ENCODE data around the gene CSN1S1. TPM values are rescaled to one million over a fixed set of nuclear protein-coding genes. Genes with fewer than 3 reads are reported as not detected.

Gene CSN1S1
- total and polyA plus RNA-seq, 7 donors, result 0.20 TPM; not detected in 6

GRCh38 chr4:69995526-69996016 is 64.7 kb downstream of the CSN1S1 start, which contains the start of gene STATH:
Gene STATH, plus strand, starts transcription at chr4:69995966. Its CDS starts 2,472 bp downstream, at chr4:69998438.
- Histone ChIP-seq H3K36me3 (no peaks in the 10 kb centered on the region), H3K27ac (no peak within 1 kb of the TSS), H3K9me3 (no peaks in the 10 kb centered on the region), H3K4me1 (no peaks in the 10 kb centered on the region), H3K4me3 (no peak within 1 kb of the TSS), H3K27me3 (no peaks in the 10 kb centered on the region)
- TF ChIP-seq CTCF (IDR thresholded peaks at IDR 0.05), result no peak
- TF ChIP-seq EP300 (IDR thresholded peaks at IDR 0.05), result no peak
- no peak for TF ChIP-seq POLR2A (IDR thresholded peaks at IDR 0.05)
- no peak for TF ChIP-seq POLR2AphosphoS5 (IDR thresholded peaks at IDR 0.05)
- DNase-seq, result no peak
- intact Hi-C loops (cut with DNase I), result no loop called here
- WGBS, 2 donors, result 68 to 82% methylated on average over 3 of the region's 3 CpGs

Other genes starting within 250 kb of the CSN1S1 start
- gene SULT1B1, start 170.4 kb upstream of the CSN1S1 start, total RNA-seq, result 1 to 10 TPM in 1 of 4 donors, under 1 TPM in 3; 0.71 to 1.2 (median 0.83) TPM
- gene SULT1B1, start 170.4 kb upstream of the CSN1S1 start, polyA plus RNA-seq, result 10 to 100 TPM; 29.8 to 99.9 (median 68.5) TPM
- not detected for gene SULT1E1, start 70.9 kb upstream of the CSN1S1 start, total RNA-seq
- gene SULT1E1, start 70.9 kb upstream of the CSN1S1 start, polyA plus RNA-seq, result under 1 TPM in 1 of 3 donors, not detected in 2; 0.69 TPM
- gene CSN2, start 34.7 kb downstream of the CSN1S1 start, total RNA-seq, result 1 to 10 TPM in 1 of 4 donors, not detected in 3; 1.1 TPM
- gene CSN2, start 34.7 kb downstream of the CSN1S1 start, polyA plus RNA-seq, result under 1 TPM in 1 of 3 donors, not detected in 2; 0.25 TPM
- not detected for gene STATH, start 64.9 kb downstream of the CSN1S1 start, total RNA-seq
- gene STATH, start 64.9 kb downstream of the CSN1S1 start, polyA plus RNA-seq, result not detected
- gene HTN3, start 97.4 kb downstream of the CSN1S1 start, total RNA-seq, result not detected
- not detected for gene HTN3, start 97.4 kb downstream of the CSN1S1 start, polyA plus RNA-seq
- gene HTN1, start 119.4 kb downstream of the CSN1S1 start, total RNA-seq, result not detected
- not detected for gene HTN1, start 119.4 kb downstream of the CSN1S1 start, polyA plus RNA-seq
- not detected for gene PRR27, start 223.2 kb downstream of the CSN1S1 start, total RNA-seq
- gene PRR27, start 223.2 kb downstream of the CSN1S1 start, polyA plus RNA-seq, result under 1 TPM in 1 of 3 donors, not detected in 2; 0.03 TPM

Measured in sigmoid colon (tissue), 7 donors.